HG03280 (cell line): Measurements from ENCODE around the gene CAMK2A.
"Not testable (repeated sequence)": the region's sequence is repeated elsewhere in the genome, so short reads cannot be mapped to it uniquely, and the experiment has no call there.

Experiments
- ATAC-seq: cut with Tn5 transposase; IDR thresholded peaks from one replicate; pipeline ENCODE4 v1.9.1; 2021; ENCODE audit warnings: mild to moderate bottlenecking, moderate library complexity; ENCODE audit not compliant: unreplicated experiment

The CAMK2A gene

GRCh38 chr5:150238646-150239045 is 50.9 kb downstream of the CAMK2A start:
- ATAC-seq = no peak

GRCh38 chr5:150236981-150237754 is 52.4 kb downstream of the CAMK2A start:
- ATAC-seq = no peak

GRCh38 chr5:150236313-150236712 is 53.3 kb downstream of the CAMK2A start:
- ATAC-seq = no peak

GRCh38 chr5:150235500-150235854 is 54.1 kb downstream of the CAMK2A start:
- no peak for ATAC-seq

- ATAC-seq = no peak
These were observed 54.7 kb downstream of the CAMK2A start for GRCh38 chr5:150234576-150235499.

GRCh38 chr5:150233706-150234105 is 55.9 kb downstream of the CAMK2A start:
- not testable (repeated sequence) for ATAC-seq

- no peak for ATAC-seq
These were observed 58.7 kb downstream of the CAMK2A start for GRCh38 chr5:150230842-150231241.

- ATAC-seq = no peak
These were observed 60.0 kb downstream of the CAMK2A start for GRCh38 chr5:150229571-150229970.

- no peak for ATAC-seq
These were observed 61.8 kb downstream of the CAMK2A start for GRCh38 chr5:150227606-150228273.

- no peak for ATAC-seq
These were observed 62.5 kb downstream of the CAMK2A start for GRCh38 chr5:150227036-150227435.

GRCh38 chr5:150224483-150225027 is 65.0 kb downstream of the CAMK2A start:
- ATAC-seq = no peak

- ATAC-seq = no peak
These were observed 66.1 kb downstream of the CAMK2A start for GRCh38 chr5:150223474-150223873.

GRCh38 chr5:150222906-150223305 is 66.7 kb downstream of the CAMK2A start:
- ATAC-seq = no peak

- ATAC-seq = no peak
These were observed 68.1 kb downstream of the CAMK2A start for GRCh38 chr5:150221471-150221870.

GRCh38 chr5:150219861-150220260 is 69.7 kb downstream of the CAMK2A start:
- ATAC-seq = no peak

- ATAC-seq = no peak
These were observed 70.4 kb downstream of the CAMK2A start for GRCh38 chr5:150219142-150219541.

- ATAC-seq = no peak
These were observed 70.9 kb downstream of the CAMK2A start for GRCh38 chr5:150218693-150219035.

- ATAC-seq = peak; percentile 85
These were observed 71.5 kb downstream of the CAMK2A start for GRCh38 chr5:150217873-150218692.

GRCh38 chr5:150217038-150217437 is 72.5 kb downstream of the CAMK2A start:
- no peak for ATAC-seq
